Activated T-cell treated with anti-CD3 and anti-CD28 coated beads, Interleukin-2, amount 50 U/mL, for 1 hour (primary cell): ENCODE measurements around the gene LUZP4.
"Not testable (repeated sequence)": the region's sequence is repeated elsewhere in the genome, so short reads cannot be mapped to it uniquely, and the experiment has no call there.

Experiments used
- DNase-seq: peaks from one replicate; pipeline ENCODE4 v3.0.0-alpha.2; 2020

LUZP4 gene

DNA sequence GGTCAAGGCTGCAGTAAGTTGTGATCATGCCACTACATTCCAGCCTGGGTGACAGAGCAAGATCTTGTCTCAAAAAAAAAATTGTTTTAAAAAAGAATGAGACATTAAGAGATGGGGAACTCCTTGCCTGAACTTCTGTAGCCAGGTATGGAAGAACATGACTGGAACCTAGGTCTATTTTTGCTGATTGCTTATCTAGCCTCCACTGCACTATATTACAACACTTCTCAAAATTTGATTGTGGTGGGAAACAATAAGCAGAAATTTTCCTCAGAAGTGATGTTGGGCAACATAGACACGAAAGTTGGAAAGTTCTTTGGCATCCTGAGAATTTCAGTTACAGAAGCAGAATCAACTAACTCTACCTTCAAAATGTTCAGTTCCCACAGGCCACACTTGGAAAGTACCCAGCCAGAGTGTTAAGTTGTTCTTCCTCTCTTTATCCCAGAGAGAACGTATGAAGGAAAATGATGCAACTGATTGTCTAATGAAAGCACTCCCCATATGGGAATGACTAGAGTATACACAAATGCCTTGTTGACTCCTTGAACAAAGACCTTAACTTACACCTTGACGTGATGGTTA, 50.0 kb downstream of the LUZP4 start:
- DNase-seq, result no peak

DNA sequence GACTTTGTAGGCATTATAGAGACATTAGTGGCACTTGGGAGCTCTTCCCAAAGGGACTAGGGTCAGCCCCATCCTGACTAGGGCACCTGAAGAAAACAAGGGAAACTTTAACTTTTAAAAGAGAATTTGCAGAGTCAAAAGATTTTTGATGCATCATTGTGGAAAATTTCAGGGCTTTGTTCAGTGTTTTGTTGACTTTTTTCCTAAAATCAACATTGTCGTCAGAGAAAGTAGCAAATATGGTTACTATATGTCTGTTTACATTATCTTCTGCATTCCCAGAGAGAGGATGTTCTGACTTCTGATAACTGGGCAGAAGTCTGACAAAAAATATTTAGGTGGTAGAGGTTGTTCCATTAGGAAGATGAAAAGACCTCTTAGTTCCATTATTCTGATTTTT, 51.9 kb downstream of the LUZP4 start:
- DNase-seq, result no peak

GRCh38 chrX:115344885-115345614, 55.5 kb downstream of the LUZP4 start:
- no peak for DNase-seq

DNA sequence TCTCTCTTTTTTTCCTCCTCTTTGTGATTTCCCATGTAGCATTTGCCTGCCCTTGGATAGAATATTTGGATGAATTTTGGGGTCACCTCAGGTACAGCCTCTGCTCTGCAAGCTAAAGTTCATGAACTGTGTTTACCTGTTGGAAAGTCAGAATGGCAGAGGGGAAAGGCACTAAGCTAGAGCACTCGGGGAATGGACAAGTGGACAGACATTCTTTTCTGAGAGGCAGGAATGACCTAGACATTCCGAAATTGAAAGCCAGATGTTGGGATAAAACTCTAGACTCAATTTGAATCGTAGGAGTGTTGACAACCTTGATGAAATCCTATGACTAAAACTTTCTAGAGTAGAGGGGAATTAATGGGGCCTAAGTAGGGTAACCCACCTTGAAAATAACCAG, 56.1 kb downstream of the LUZP4 start:
- DNase-seq, result no peak

GRCh38 chrX:115346738-115347137, 57.2 kb downstream of the LUZP4 start:
- not testable (repeated sequence) for DNase-seq

DNA sequence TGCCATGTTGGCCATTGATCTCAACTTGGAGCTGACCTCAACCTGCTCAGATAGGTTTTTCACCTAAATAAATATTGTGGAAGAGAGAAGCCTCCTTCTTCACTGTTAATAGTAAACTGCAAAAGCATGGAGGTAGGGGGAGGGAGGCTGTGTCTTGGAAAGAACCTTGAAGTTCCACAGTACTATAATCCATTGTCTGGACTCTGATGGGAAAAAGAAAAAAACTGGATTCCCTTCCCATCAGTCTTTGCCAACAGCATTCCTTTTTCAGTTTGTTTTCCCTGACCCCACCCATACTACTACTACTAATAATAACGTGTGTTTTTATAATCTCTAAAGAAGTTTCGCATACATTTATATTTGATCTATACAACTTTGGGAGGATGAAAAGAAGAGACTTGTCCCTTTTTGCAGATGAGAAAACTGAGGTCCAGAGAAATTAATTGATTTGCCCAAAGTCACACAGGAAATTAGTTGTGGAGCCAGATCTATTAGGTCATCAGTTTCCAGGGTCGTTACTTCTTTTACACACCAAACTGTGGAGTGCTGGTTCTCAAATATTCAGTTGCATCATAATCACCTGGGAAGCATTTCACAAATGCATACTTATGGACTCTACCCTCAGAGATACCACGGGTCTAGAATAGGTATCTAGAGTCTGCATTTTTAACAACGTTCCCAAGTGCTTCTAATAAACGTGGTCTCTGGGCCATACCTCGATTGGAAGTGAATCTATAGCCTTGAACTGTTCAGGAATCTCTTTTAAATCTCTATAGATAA, 59.1 kb downstream of the LUZP4 start:
- DNase-seq, result no peak

DNA sequence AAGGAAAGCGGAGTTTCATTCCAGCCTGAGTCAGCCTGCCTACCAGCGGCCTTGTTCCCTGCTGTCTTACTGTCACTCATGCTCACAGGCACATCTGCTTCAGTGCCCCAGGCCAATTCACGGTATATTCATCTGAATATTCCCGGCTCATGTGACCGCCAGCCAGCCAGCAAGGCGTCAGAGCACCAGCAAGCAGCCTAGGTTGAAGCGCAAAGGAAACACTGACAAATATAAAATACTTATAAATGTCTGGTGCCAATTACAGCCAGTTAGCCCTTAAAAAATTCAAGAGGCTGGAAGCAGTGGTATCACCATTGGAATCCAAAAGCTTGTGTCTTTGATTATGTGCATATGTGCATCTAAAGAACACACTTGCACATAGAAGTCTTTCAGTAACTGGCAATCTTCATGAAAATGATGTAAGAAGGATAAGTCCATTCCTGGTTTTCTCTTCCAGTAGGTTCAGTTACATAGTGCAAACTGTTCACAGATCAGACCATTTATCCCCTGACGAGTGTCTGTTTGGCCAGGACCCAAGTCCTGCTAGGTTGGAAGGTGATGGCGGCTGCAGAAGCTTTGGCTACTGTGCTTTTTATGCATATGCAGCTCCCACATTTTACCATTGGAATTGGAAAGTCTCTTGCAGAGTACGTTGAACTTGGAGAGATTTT, 61.3 kb downstream of the LUZP4 start:
- DNase-seq, result no peak

- DNase-seq, result no peak
These were observed 66.9 kb downstream of the LUZP4 start for GRCh38 chrX:115356369-115356768.
